HG03196 (cell line): ENCODE results near the gene HS3ST5.
"Not testable (repeated sequence)": the region's sequence is repeated elsewhere in the genome, so short reads cannot be mapped to it uniquely, and the experiment has no call there.

ENCODE experiments used
- ATAC-seq: cut with Tn5 transposase; IDR thresholded peaks from one replicate; pipeline ENCODE4 v1.9.1; 2021; ENCODE audit not compliant: unreplicated experiment

Gene HS3ST5

DNA sequence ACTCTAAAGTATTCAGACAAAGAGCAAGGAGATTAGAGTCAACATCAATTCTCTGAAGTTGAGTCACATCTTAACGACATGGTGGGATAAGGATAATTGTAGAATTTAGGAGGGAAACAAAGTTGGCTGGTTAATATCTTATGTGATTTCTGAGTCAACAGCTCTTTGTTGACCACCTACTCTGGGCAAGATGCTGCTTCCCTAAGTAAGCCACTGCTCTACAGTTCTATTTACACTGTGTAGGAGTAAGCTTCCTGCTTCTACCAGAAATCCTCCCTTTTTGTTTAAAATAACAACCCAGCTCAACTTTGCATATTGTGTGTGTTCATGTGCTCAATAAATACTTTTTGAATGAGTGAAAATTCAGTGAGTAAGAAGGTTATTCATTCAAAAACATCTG is 3.1 kb downstream of the HS3ST5 start:
- ATAC-seq, result no peak

DNA sequence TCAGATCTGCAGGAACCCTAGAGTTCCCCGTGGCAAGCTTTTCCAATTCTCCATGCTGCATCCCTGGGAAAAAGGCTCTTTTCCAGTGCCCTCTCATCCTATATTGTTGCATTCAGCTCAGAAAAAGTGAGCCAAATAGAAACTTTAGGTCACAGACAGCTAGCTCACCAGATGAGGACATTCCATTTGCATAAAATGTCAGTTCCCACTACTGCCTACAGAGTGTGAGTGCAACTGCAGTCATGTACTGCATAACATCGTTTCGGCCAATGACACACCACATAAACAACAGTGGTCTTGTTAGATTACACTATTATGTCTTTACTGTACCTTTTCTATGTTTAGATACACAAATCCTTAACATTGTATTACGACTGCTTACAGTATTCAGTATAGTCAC is 8.6 kb downstream of the HS3ST5 start:
- ATAC-seq, result no peak

DNA sequence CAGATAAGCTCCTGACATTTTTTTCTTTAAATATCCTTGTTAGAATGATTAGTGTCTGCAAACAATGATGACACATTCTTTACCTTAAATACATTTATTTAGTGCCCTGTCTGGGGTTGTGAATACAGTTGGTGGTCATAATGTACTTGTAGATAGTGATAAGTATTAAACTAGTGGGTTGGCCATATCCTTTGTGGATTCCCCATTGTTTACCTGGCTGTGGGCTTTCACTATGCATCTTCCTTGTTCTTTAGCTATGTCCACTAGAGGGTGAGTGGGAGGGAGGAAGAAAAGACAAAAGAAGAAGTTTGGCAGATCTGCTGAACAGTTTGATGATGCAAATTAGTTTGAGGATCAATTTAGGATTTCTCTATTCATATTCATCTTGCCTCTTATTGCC is 15.7 kb downstream of the HS3ST5 start:
- no peak for ATAC-seq

DNA sequence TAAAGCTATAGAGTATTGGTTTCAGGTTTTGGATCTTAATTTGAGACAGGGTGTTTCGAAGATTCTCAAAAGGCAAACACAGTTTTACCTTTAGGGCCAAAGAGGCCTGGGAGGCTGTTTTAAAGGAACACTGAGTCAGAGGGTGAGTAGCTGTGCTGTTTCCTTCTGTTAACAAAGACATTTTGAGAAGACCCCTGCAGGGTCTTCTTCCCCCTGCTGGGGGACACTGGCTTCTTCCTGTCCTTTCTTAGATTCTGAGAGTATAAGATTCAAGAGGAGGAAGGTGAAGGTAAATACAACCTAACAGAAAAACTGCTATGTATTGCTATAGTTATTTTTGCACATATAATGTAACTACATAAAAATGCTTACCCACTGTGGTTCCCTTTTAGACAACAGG is 19.0 kb downstream of the HS3ST5 start:
- no peak for ATAC-seq

DNA sequence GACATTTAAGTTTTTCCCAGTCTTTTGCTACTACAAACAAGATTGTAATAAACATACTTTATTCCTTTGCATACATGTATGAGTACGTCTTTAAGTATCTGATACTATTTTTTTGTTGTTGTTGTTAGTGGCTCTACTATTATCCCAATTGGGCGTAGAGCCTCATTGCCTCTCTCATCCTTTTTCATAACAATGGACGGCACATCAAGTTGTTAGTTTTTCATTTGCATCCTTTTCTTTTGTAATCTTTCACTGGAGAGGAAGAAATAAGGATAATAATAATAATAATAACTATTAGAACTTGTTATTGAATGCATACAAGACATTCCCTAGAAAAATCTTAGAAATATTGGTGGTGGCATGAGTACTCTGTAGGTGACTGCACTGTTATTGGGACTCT is 23.1 kb downstream of the HS3ST5 start:
- ATAC-seq, result no peak

DNA sequence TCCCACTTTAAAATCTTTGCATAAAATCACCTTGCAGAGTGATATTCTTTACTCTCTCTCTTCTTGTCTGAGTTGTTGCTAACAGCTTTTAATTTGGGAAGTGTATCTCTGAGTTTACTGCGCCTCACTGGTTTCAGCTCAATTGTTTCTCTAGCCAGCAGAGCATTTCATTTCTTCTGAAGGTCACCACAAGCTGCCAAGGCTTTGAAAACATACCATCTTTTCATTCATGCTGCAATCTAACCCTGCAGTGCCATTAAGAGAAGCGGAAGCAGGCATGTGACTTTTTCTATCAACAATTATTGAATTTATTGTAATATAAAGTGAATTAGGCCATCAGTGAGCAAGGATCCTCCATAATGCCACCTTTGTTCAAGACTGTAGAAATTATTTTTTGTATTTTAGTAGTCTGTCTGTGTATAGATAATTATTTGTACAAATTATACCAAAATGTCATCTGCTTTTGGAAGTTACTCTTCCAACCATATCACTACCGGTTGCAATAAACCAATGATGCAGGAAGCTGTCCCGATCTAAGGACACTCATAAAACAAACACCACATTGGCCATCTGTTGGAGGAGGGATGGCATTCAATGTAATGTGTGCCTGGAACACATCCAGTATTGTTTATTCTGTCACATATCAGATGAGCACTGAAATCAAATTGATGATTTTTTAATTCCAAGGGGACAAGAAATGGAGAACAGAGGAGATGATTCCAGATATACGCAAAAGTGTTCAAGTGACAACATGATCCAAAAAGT is 26.8 kb downstream of the HS3ST5 start:
- no peak for ATAC-seq

DNA sequence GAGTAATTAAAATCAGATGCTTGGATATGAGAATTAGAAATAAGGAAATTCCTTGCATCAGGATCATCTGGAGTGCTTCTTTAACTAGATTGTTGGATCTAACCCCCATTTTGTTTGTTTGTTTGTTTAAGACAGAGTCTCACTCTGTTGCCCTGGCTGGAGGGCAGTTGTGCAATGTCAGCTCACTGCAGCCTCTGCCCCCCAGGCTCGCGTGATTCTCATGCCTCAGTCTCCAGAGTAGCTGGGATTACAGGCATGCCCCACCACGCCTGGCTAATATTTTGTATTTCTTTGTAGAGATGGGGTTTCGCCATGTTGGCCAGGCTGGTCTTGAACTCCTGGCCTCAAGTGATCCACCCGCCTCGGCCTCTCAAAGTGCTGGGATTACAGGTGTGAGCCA is 29.0 kb downstream of the HS3ST5 start:
- ATAC-seq, result not testable (repeated sequence)

DNA sequence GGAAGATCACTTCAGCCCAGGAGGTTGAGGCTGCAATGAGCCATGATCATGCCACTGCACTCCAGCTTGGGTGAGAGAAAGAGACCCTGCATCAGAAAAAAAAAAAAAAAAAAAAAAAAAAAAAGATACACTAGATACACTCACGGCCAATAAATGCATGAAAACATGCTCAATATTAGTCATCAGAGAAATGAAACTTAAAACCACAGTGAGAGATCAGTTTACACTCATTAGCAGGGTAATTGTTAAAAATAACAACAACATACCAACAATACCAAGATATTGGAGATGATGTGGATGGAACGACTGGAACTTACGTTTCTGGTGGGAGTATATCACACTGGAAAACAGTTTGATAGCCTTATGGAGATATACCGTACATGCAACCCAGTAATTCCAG is 29.9 kb downstream of the HS3ST5 start:
- ATAC-seq, result no peak

DNA sequence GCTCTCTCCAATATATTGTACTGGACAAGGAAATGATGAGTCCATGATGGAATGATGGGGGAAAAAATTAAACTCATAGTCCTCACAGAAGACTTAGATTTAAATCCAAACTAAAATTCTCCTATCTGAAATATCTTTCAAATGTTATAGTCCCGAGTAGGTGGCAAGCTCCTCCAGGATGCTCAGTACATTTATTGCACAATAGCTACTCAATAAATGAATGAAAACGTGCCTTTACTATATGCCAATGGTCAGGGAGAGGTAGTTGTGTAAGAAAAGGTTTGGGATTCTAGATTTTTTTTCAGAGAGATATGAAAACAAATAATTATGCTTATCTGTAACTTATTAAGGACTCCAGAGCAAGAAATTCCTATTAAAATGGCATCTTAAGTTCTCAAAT is 32.8 kb downstream of the HS3ST5 start:
- ATAC-seq, result no peak

DNA sequence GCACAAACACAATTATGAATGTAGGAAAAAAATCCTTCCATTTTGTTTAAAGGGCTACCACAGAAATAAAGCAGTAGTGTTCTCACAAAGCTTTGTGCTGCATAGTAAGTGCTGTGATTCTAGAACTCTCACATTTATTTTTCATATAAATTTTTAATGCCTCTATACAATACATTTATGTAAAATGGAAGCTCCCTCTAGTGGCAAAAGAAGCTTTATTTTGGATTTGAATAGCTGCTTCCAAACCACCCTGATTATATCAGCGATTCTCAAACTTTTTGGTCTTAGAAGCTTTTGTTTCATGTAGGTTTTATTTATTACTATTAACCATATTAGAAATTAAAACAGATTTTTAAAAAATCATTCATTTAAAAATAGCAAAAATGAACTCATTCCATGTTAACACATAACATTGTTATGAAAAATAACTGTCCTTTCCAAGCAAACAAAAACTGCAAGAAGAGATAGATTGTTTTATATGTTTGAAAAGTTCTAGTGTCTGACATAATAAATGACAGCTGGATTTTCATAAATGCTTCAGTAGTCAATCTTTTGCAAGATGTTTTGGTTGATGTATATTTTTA is 38.4 kb downstream of the HS3ST5 start:
- no peak for ATAC-seq

DNA sequence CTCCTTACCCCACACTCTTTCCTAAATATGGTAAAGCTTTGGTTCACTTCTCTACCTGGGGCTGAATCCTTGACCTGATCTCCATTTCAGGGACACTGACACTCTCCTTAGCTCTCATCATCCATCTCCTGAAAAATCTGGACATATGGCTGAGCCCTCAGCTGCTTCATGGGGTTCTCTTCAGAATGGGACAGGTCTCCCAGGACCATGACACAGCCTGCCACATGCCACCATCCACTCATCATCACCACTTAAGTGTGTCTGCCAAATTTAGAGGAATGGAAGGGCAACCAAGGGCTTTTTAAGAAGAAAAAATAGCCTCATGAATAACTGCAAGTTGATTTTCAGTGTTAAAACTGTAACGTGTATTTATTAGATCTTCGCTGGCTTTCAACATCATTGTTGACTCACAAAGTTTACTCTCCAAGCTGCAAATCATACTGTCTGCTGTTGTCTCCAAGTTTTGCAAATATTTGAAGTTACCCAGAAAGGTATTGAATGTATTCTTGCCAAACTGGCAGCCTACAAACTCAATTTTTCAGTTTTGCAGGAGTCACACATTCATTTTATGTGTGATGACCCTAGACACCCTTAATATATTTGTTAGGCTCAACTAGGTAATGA is 41.1 kb downstream of the HS3ST5 start:
- ATAC-seq, result no peak

DNA sequence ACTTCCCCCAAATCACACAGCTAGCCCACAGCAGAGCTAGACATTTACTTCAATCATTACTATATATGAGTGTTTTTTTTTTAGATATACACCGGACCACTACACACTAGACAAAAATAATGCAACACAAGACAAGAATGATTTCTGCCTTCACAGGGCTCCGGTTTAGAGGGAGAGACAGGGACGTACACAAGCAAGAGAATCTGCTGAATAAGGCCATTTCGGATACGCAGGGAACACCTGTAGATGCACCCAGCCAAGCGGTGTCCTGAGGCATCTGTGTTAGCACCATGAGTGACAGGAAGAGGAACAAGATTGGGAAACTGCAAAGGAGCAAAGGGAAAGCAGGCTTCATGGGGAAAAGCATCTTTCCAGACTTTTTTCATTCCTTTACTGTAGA is 45.7 kb downstream of the HS3ST5 start:
- ATAC-seq, result no peak

DNA sequence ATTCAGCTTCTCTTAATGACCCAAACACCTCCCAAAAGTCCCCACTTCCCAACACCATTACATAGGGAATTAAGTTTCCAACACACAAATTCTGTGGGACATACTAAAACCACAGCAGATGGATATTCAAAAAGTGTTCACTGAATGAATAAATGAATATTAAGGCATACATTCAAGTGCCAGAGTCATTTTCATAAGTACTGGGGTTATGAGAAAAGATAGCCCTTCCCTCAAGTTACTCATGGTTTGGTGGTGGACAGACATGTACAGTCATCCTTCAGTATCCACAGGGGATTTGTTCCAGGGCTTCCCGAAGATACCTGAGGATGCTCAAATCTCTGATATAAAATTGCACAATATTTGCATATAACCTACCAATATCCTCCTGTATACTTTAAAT is 50.4 kb downstream of the HS3ST5 start:
- no peak for ATAC-seq

DNA sequence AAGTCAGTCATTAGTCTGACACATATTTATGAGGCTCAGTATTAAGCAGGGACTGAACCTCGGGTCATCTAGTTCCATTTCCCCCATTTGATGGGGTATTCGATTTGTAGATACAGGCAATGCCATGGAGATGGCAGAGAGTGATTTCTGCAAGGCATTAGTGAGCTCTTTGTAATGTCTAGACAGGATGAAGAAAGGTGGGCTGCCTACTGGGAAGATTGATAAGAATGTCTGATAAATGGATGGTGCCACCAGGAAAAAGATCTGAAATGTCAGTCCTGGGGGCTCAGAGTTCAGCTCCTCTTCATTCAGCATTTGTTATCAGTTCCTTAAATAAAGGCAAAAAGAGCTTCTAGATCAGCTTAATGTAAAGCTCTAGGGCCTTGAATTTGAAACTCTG is 51.4 kb downstream of the HS3ST5 start:
- no peak for ATAC-seq

DNA sequence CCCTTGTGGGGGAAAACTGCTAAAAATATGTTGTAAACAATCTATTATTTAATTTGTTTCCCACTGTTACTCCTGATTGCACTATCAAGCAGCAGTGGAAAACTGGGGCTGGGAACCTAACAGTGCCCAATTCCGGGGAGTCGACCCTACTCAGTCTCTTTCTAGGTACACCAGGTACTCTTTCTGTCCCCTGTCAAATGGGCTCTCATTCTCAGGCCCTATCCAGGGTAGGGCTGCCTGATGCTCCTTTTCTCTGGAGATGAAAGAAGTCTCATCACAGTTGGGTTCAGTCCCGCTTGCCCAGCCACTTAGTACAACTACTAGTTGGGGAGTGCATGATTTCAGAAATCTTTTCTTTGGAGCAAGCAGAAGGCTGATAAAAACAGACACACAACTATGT is 52.0 kb downstream of the HS3ST5 start:
- no peak for ATAC-seq

DNA sequence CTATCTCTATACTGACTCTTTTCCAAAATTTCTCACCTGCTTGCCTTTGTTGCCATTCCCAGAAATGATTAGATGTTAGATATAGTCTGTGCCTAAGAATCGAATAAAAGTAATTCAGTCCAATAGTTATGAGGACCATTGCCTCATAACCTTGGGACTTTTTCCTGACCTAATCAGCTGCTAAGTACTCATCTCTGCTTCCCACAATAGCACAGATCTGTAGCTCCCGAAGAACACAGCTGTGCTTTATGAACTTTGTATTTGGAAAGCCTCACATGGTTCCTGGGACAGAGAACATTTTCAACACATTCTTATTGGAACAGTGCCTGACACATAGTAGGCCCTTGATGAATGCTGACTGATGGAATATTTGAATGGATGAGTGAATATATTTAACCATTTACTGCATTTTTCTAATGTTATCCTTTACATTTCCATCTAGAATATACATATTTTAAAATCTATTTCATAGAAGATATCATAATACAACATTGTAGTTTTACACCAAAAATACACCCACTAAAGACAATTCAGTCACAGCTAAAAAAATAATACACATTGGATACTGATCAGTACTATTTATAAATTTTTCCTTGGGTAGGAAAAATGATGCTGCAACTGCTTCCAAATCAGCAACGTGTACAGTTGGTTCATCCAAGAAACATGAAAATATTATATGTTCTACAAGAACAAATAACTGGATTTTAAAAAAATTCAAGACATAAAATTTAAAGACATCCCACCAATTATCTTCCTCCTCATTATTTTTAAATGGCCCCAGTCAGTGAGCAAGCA is 53.9 kb downstream of the HS3ST5 start:
- no peak for ATAC-seq

DNA sequence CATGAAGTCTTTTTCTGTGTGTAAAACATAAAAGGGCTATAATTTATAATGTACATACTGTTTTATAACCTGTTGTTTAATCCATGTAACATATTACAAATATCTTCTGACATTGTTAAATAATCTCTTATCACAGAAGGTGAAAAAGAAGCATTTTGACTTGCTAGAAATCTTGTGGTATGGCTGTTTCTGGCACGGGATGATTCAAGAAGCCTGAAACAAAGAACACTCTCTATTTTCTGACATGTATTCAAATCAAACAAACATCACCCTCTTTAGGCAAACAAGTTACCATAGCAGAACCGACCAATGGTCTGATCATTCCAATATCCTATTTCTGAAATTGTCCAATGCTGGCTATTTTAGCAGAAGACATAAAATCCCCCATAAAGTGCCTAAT is 55.4 kb downstream of the HS3ST5 start:
- no peak for ATAC-seq

DNA sequence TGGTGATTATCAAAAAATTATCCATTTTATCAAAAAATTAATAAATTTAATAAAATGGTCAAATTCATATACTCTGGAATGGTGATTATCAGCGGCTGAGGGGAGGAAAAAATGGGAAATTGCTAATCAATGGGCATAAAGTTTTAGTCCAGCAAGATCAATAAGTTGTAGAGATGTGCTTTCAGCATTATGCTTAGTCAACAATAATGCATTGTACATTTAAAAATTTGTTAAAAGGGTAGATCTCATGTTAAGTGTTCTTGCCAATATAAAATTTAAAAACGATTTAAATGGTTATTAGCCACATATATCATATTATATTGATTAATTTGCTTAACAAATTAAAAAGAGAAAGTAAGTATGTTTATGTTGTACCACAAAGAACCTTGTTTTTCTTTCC is 56.6 kb downstream of the HS3ST5 start:
- no peak for ATAC-seq

DNA sequence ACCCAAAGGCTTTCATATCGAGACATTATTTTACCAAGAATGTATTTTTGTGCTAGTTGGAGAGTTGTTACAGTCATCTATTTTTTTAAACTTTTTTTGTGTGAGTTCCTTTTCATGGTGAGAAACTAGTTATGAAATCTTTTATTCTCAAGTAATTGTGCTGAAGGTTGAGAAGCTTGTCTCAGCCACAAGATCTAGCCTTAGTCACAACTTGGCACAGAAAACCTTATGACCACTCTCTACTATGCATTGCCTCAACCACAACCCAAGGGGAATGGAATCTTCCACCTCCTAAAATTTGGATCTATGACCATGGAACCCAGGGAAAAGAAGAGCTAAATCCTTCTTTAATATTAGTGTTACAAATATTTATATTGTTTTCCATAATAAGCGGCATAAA is 58.5 kb downstream of the HS3ST5 start:
- no peak for ATAC-seq

DNA sequence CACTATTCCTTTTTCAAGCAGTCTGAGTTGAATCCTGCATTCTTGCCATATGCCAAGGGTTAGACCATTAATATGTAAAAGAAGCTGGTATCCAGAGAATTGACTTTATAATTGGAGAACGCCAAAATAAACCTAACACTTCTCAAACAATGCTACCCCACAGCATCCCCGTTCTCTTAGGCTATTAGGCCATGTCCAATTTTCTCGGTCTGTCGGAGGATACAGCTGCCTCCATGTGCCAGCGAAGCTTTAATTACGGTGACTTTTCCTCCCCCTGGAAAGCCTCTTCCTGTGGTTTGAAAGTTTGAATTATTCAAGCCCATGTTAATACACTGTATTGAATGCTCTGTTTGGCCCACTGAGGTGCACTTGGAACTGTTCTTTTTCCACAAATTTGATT is 60.5 kb downstream of the HS3ST5 start:
- no peak for ATAC-seq

DNA sequence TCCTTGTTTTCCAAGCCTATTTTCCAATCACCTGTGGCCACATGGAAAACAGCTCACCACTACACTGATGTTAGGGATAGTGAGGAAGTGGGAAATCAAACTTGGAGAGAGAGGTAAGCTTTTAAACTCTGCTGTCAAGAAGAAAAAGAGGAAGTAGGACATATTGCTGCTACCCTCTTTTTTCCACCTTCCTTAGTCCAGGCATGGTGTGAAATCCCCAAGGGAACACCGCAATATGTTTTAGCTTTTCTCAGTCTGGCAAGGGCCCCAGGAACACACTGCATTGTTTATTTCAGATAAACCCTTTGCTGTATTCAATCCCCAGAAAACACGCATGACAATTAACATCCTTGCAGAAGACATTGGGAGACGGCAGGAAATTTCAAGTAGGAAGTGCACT is 61.3 kb downstream of the HS3ST5 start:
- no peak for ATAC-seq
